Measurements from ENCODE around the gene ROMO1.
"Not testable (repeated sequence)": the region's sequence is repeated elsewhere in the genome, so short reads cannot be mapped to it uniquely, and the experiment has no call there.

Gene ROMO1

GRCh38 chr20:35674921-35675320, 24.3 kb upstream of the ROMO1 start:
- H3K27ac ChIP-seq (ENCODE audit: low read depth, low read length), result no peak overlapping the region
- H3K4me3 ChIP-seq (ENCODE audit: low read depth in 1 of 5, low read length in 5 of 5), result no peak overlapping the region
- no peak overlapping the region for H3K9ac ChIP-seq (ENCODE audit: low read length in 5 of 5)
- no peaks in the 10 kb centered on the region for H3K9me3 ChIP-seq (ENCODE audit: control insufficient read depth in 5 of 5, low read length in 5 of 5)
- no peaks in the 10 kb centered on the region for H3K27me3 ChIP-seq (ENCODE audit: control insufficient read depth in 5 of 5, insufficient read depth in 4 of 5, low read length in 5 of 5)
- H3K4me1 ChIP-seq (ENCODE audit: control insufficient read depth in 5 of 5, insufficient read depth in 5 of 5, low read length in 5 of 5), result peaks cover 0 to 4% (median 0%) of the 10 kb centered on the region in 5 donors
- H3K36me3 ChIP-seq (ENCODE audit: control insufficient read depth in 5 of 5, insufficient read depth in 5 of 5, low read length in 5 of 5), result peaks cover 24 to 62% (median 50%) of the 10 kb centered on the region in 5 donors

GRCh38 chr20:35680452-35681183, 18.6 kb upstream of the ROMO1 start:
- Histone ChIP-seq H3K36me3 (ENCODE audit: control insufficient read depth in 5 of 5, insufficient read depth in 5 of 5, low read length in 5 of 5) (peaks cover 8 to 31% (median 20%) of the 10 kb centered on the region in 5 donors), H3K27ac (ENCODE audit: low read depth, low read length) (no peak overlapping the region), H3K9me3 (ENCODE audit: control insufficient read depth in 5 of 5, low read length in 5 of 5) (no peaks in the 10 kb centered on the region), H3K4me3 (ENCODE audit: low read depth in 1 of 5, low read length in 5 of 5) (no peak overlapping the region), H3K9ac (ENCODE audit: low read length in 5 of 5) (no peak overlapping the region), H3K27me3 (ENCODE audit: control insufficient read depth in 5 of 5, insufficient read depth in 4 of 5, low read length in 5 of 5) (no peaks in the 10 kb centered on the region), H3K4me1 (ENCODE audit: control insufficient read depth in 5 of 5, insufficient read depth in 5 of 5, low read length in 5 of 5) (peaks cover 0 to 4% (median 0%) of the 10 kb centered on the region in 5 donors)

DNA sequence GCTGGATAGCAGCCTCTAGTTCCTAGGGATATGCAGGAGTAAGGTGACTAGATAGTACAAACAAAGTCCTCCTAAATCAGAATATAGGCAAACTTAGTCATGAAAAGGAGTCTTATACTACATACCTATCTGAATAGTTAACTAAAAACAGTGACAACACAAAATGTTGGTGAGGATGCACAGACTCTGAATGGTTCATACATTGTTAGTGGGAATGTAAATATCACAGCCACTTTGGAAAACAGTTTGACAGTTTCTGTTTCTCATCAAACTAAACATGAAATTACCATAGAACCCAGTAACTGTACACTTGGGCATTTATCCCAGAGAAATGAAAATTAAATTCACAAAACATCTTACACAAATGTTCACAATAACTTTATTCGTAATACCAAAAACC, 17.2 kb upstream of the ROMO1 start:
- Histone ChIP-seq H3K9ac (ENCODE audit: low read length in 5 of 5) (no peak overlapping the region), H3K4me1 (ENCODE audit: control insufficient read depth in 5 of 5, insufficient read depth in 5 of 5, low read length in 5 of 5) (peaks cover 0 to 4% (median 0%) of the 10 kb centered on the region in 5 donors), H3K9me3 (ENCODE audit: control insufficient read depth in 5 of 5, low read length in 5 of 5) (no peaks in the 10 kb centered on the region), H3K36me3 (ENCODE audit: control insufficient read depth in 5 of 5, insufficient read depth in 5 of 5, low read length in 5 of 5) (peaks cover 8 to 33% (median 26%) of the 10 kb centered on the region in 5 donors), H3K27ac (ENCODE audit: low read depth, low read length) (no peak overlapping the region), H3K4me3 (ENCODE audit: low read depth in 1 of 5, low read length in 5 of 5) (no peak overlapping the region), H3K27me3 (ENCODE audit: control insufficient read depth in 5 of 5, insufficient read depth in 4 of 5, low read length in 5 of 5) (no peaks in the 10 kb centered on the region)

DNA sequence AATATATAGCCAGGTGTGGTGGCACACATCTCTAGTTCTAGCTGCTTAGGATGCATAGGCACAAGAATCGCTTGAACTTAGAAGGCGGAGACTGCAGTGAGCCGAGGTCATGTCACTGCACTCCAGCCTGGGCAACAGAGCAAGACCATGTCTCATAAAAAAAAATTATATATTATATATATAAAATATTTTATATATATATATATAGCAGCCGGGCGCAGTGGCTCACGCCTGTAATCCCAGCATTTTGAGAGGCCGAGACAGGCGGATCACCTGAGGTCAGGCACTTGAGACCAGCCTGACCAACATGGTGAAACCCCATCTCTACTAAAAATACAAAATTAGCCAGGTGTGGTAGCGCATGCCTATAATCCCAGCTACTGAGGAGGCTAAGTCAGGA, 13.8 kb upstream of the ROMO1 start:
- not testable (repeated sequence) for H3K27ac ChIP-seq (ENCODE audit: low read depth, low read length); H3K4me1 ChIP-seq (ENCODE audit: control insufficient read depth in 5 of 5, insufficient read depth in 5 of 5, low read length in 5 of 5); H3K4me3 ChIP-seq (ENCODE audit: low read depth in 1 of 5, low read length in 5 of 5); H3K27me3 ChIP-seq (ENCODE audit: control insufficient read depth in 5 of 5, insufficient read depth in 4 of 5, low read length in 5 of 5); H3K9ac ChIP-seq (ENCODE audit: low read length in 5 of 5); H3K9me3 ChIP-seq (ENCODE audit: control insufficient read depth in 5 of 5, low read length in 5 of 5)
- H3K36me3 ChIP-seq (ENCODE audit: control insufficient read depth in 5 of 5, insufficient read depth in 5 of 5, low read length in 5 of 5), result peaks cover 13 to 55% (median 39%) of the 10 kb centered on the region in 5 donors

- not testable (repeated sequence) for H3K4me1 ChIP-seq (ENCODE audit: control insufficient read depth in 5 of 5, insufficient read depth in 5 of 5, low read length in 5 of 5); H3K9me3 ChIP-seq (ENCODE audit: control insufficient read depth in 5 of 5, low read length in 5 of 5); H3K27me3 ChIP-seq (ENCODE audit: control insufficient read depth in 5 of 5, insufficient read depth in 4 of 5, low read length in 5 of 5); H3K27ac ChIP-seq (ENCODE audit: low read depth, low read length); H3K9ac ChIP-seq (ENCODE audit: low read length in 5 of 5); H3K4me3 ChIP-seq (ENCODE audit: low read depth in 1 of 5, low read length in 5 of 5)
- H3K36me3 ChIP-seq (ENCODE audit: control insufficient read depth in 5 of 5, insufficient read depth in 5 of 5, low read length in 5 of 5), result peaks cover 6 to 48% (median 36%) of the 10 kb centered on the region in 5 donors
These were observed 12.3 kb upstream of the ROMO1 start for GRCh38 chr20:35686872-35687271.

DNA sequence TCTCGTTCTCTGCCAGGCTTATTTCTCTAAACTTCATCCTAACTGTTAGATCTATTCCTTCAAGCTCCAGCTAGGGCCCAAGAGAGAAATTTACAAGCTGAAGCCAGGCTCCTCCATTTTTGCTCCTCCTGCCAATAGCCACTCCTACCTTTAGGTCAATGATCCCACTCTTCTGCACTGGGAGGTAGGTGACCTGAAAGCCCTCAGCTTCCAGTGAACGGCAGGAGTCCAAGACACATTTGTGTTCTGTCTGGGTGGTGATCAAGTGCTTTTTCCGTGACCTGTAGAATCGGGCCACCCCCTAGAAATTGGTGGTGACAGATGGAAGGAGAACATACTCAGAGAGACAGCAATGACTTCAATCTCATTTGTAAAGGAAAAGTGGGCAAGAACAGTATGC, 8.9 kb upstream of the ROMO1 start:
- Histone ChIP-seq H3K9ac (ENCODE audit: low read length in 5 of 5) (no peak overlapping the region), H3K36me3 (ENCODE audit: control insufficient read depth in 5 of 5, insufficient read depth in 5 of 5, low read length in 5 of 5) (peaks cover 4 to 59% (median 40%) of the 10 kb centered on the region in 5 donors), H3K4me3 (ENCODE audit: low read depth in 1 of 5, low read length in 5 of 5) (no peak overlapping the region), H3K9me3 (ENCODE audit: control insufficient read depth in 5 of 5, low read length in 5 of 5) (no peaks in the 10 kb centered on the region), H3K4me1 (ENCODE audit: control insufficient read depth in 5 of 5, insufficient read depth in 5 of 5, low read length in 5 of 5) (no peaks in the 10 kb centered on the region), H3K27ac (ENCODE audit: low read depth, low read length) (no peak overlapping the region), H3K27me3 (ENCODE audit: control insufficient read depth in 5 of 5, insufficient read depth in 4 of 5, low read length in 5 of 5) (no peaks in the 10 kb centered on the region)

GRCh38 chr20:35695245-35695749, 3.9 kb upstream of the ROMO1 start:
- Histone ChIP-seq H3K4me1 (ENCODE audit: control insufficient read depth in 5 of 5, insufficient read depth in 5 of 5, low read length in 5 of 5) (peaks cover 4 to 25% (median 21%) of the 10 kb centered on the region in 5 donors), H3K4me3 (ENCODE audit: low read depth in 1 of 5, low read length in 5 of 5) (no peak overlapping the region), H3K36me3 (ENCODE audit: control insufficient read depth in 5 of 5, insufficient read depth in 5 of 5, low read length in 5 of 5) (peaks cover 3 to 37% (median 28%) of the 10 kb centered on the region in 5 donors), H3K27me3 (ENCODE audit: control insufficient read depth in 5 of 5, insufficient read depth in 4 of 5, low read length in 5 of 5) (no peaks in the 10 kb centered on the region), H3K27ac (ENCODE audit: low read depth, low read length) (no peak overlapping the region), H3K9me3 (ENCODE audit: control insufficient read depth in 5 of 5, low read length in 5 of 5) (no peaks in the 10 kb centered on the region), H3K9ac (ENCODE audit: low read length in 5 of 5) (no peak overlapping the region)

GRCh38 chr20:35695978-35696377, 3.2 kb upstream of the ROMO1 start:
- H3K9ac ChIP-seq (ENCODE audit: low read length in 5 of 5), result no peak overlapping the region
- no peak overlapping the region for H3K27ac ChIP-seq (ENCODE audit: low read depth, low read length)
- no peak overlapping the region for H3K4me3 ChIP-seq (ENCODE audit: low read depth in 1 of 5, low read length in 5 of 5)
- H3K36me3 ChIP-seq (ENCODE audit: control insufficient read depth in 5 of 5, insufficient read depth in 5 of 5, low read length in 5 of 5), result peaks cover 3 to 31% (median 23%) of the 10 kb centered on the region in 5 donors
- H3K9me3 ChIP-seq (ENCODE audit: control insufficient read depth in 5 of 5, low read length in 5 of 5), result no peaks in the 10 kb centered on the region
- no peaks in the 10 kb centered on the region for H3K27me3 ChIP-seq (ENCODE audit: control insufficient read depth in 5 of 5, insufficient read depth in 4 of 5, low read length in 5 of 5)
- H3K4me1 ChIP-seq (ENCODE audit: control insufficient read depth in 5 of 5, insufficient read depth in 5 of 5, low read length in 5 of 5), result peaks cover 4 to 27% (median 24%) of the 10 kb centered on the region in 5 donors

DNA sequence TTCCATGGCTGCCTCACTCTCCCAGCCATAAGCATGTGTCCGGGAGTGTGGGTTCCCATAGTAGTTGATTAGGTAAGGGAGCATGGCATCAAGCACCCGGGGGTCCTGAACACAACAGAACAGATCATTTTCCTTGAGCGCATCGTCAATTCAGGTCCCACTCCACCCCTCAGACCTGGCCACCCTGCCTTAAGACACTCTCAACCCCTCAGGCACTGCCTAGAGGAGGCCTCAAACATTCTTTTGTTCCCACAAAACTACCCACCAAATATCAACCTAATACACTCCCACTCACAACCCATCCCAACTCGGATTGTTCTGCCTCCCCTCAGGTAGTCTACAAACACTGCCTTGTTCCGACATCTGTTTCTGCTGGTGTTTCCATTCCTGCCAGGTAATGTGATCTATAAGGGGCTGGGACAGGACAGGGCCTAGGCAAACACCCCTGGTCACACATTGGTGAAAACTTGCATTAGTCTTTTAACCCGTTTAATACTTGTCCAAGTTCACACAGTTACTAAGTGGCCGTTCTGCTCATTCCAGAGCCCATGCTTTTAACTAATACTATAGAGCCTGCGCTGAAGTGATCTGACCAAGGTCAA, 1.4 kb upstream of the ROMO1 start:
- peaks cover 4 to 27% (median 24%) of the 10 kb centered on the region in 5 donors for H3K4me1 ChIP-seq (ENCODE audit: control insufficient read depth in 5 of 5, insufficient read depth in 5 of 5, low read length in 5 of 5)
- H3K4me3 ChIP-seq (ENCODE audit: low read depth in 1 of 5, low read length in 5 of 5), result peak overlapping the region; percentile 76 to 98 (median 95)
- H3K9me3 ChIP-seq (ENCODE audit: control insufficient read depth in 5 of 5, low read length in 5 of 5), result no peaks in the 10 kb centered on the region
- peak overlapping the region in 4 of 5 donors; percentile 40 to 98 (median 92) for H3K9ac ChIP-seq (ENCODE audit: low read length in 5 of 5)
- H3K36me3 ChIP-seq (ENCODE audit: control insufficient read depth in 5 of 5, insufficient read depth in 5 of 5, low read length in 5 of 5), result peaks cover 4 to 38% (median 31%) of the 10 kb centered on the region in 5 donors
- H3K27ac ChIP-seq (ENCODE audit: low read depth, low read length), result no peak overlapping the region
- no peaks in the 10 kb centered on the region for H3K27me3 ChIP-seq (ENCODE audit: control insufficient read depth in 5 of 5, insufficient read depth in 4 of 5, low read length in 5 of 5)

Measured in subcutaneous abdominal adipose tissue (tissue), 5 donors.